GM12891 (cell line): ENCODE data around the gene ACSF3.

ENCODE experiments used
- DNase-seq: peaks from one replicate; pipeline ENCODE4 v3.0.0; 2011; ENCODE audit warnings: low spot score; ENCODE audit not compliant: insufficient read length
- FAIRE-seq: peaks from 2 replicates; lab custom pipeline; 2011; peaks lifted over from hg19 to GRCh38; lab: Jason Lieb, UNC
- PAX5 ChIP-seq: IDR thresholded peaks from 2 replicates; pipeline ENCODE4 v1.6.1; 2011; ENCODE audit warnings: low read length, moderate library complexity, mild to moderate bottlenecking; ENCODE audit not compliant: insufficient read depth, severe bottlenecking
- POLR2A ChIP-seq: IDR thresholded peaks from 2 replicates; pipeline ENCODE4 v1.6.1; 2011; ENCODE audit warnings: low read depth, low read length, control low read depth
- POLR2AphosphoS5 ChIP-seq: IDR thresholded peaks from 2 replicates; pipeline ENCODE4 v1.6.1; 2011; ENCODE audit warnings: low read depth, low read length, control low read depth
- POU2F2 ChIP-seq: IDR thresholded peaks from 2 replicates; pipeline ENCODE4 v1.6.1; 2011; ENCODE audit warnings: low read depth, mild to moderate bottlenecking, control low read depth, low read length, moderate library complexity
- SPI1 ChIP-seq: IDR thresholded peaks from 2 replicates; pipeline ENCODE4 v1.6.1; 2011; ENCODE audit warnings: low read depth, low read length, control low read depth
- TAF1 ChIP-seq: IDR thresholded peaks from 2 replicates; pipeline ENCODE4 v1.6.1; 2011; ENCODE audit warnings: low read depth, low read length, control low read depth

The ACSF3 gene

GRCh38 chr16:89149386-89149785 is 55.7 kb downstream of the ACSF3 start:
- FAIRE-seq (no peak), DNase-seq (no peak)
- TF ChIP-seq POLR2A (no peak), TAF1 (no peak), SPI1 (no peak), POU2F2 (no peak), PAX5 (no peak), POLR2AphosphoS5 (no peak)

GRCh38 chr16:89150090-89150835 is 56.6 kb downstream of the ACSF3 start:
- no peak for FAIRE-seq
- DNase-seq, result no peak
- TF ChIP-seq POLR2A, result no peak
- TF ChIP-seq POU2F2, result no peak

- FAIRE-seq (no peak), DNase-seq (no peak)
- no peak for TF ChIP-seq POU2F2
- no peak for TF ChIP-seq PAX5
- TF ChIP-seq POLR2A, result no peak
- no peak for TF ChIP-seq SPI1
- no peak for TF ChIP-seq TAF1
- no peak for TF ChIP-seq POLR2AphosphoS5
Observed at GRCh38 chr16:89150981-89151380, 57.3 kb downstream of the ACSF3 start.

- FAIRE-seq, result no peak
- no peak for DNase-seq
Observed at GRCh38 chr16:89152831-89153700, 59.4 kb downstream of the ACSF3 start.

GRCh38 chr16:89153848-89154271 is 60.2 kb downstream of the ACSF3 start:
- FAIRE-seq (no peak), DNase-seq (no peak)
- no peak for TF ChIP-seq PAX5
- TF ChIP-seq SPI1, result no peak
- no peak for TF ChIP-seq POLR2AphosphoS5

More at GRCh38 chr16:89152831-89153700, 59.4 kb downstream of the ACSF3 start:
- TF ChIP-seq PAX5 (no peak), POLR2A (no peak), SPI1 (no peak), TAF1 (no peak), POU2F2 (no peak), POLR2AphosphoS5 (no peak)

- TF ChIP-seq SPI1 (no peak), POLR2A (peak; percentile 35; the same call in 1 of the 2 replicates)
- DNase-seq, result no peak
- no peak for FAIRE-seq
Observed at GRCh38 chr16:89154390-89155183, 60.9 kb downstream of the ACSF3 start.

GRCh38 chr16:89155184-89155679 is 61.6 kb downstream of the ACSF3 start:
- no peak for FAIRE-seq
- no peak for DNase-seq
- TF ChIP-seq POU2F2, result no peak
- TF ChIP-seq TAF1, result no peak
- no peak for TF ChIP-seq POLR2AphosphoS5

GRCh38 chr16:89155851-89156739 is 62.4 kb downstream of the ACSF3 start:
- TF ChIP-seq POLR2AphosphoS5 (no peak), POU2F2 (no peak)
- no peak for FAIRE-seq
- no peak for DNase-seq
